ENCODE data around the gene PPP1R12B. TPM values are rescaled to one million over a fixed set of nuclear protein-coding genes. Genes with fewer than 3 reads are reported as not detected.
"Not testable (repeated sequence)": the region's sequence is repeated elsewhere in the genome, so short reads cannot be mapped to it uniquely, and the experiment has no call there.

PPP1R12B gene
- total RNA-seq, 2 donors from 2014 or later, result 71.0 to 104 TPM

- intact Hi-C loops (cut with DNase I, micrococcal nuclease); ATAC-seq; DNase-seq: not testable (repeated sequence)
Observed at GRCh38 chr1:202430111-202430510, 81.6 kb downstream of the PPP1R12B start.

GRCh38 chr1:202432338-202432737 is 83.8 kb downstream of the PPP1R12B start:
- ATAC-seq; DNase-seq; intact Hi-C loops (cut with DNase I, micrococcal nuclease): not testable (repeated sequence)

GRCh38 chr1:202433155-202434043 is 84.9 kb downstream of the PPP1R12B start:
- intact Hi-C loops (cut with DNase I, micrococcal nuclease), result no loop called here
- DNase-seq (no peak), ATAC-seq (no peak)

GRCh38 chr1:202434059-202434458 is 85.6 kb downstream of the PPP1R12B start:
- intact Hi-C loops (cut with DNase I, micrococcal nuclease), result no loop called here
- ATAC-seq (no peak), DNase-seq (no peak)

- intact Hi-C loops (cut with DNase I, micrococcal nuclease), result no loop called here
- DNase-seq (no peak), ATAC-seq (no peak)
Observed at GRCh38 chr1:202438393-202439174, 90.1 kb downstream of the PPP1R12B start.

GRCh38 chr1:202439308-202439707 is 90.8 kb downstream of the PPP1R12B start:
- intact Hi-C loops (cut with DNase I, micrococcal nuclease), result no loop called here

GRCh38 chr1:202448140-202448539 is 99.6 kb downstream of the PPP1R12B start:
- ATAC-seq; DNase-seq; intact Hi-C loops (cut with DNase I, micrococcal nuclease): not testable (repeated sequence)

More at GRCh38 chr1:202439308-202439707, 90.8 kb downstream of the PPP1R12B start:
- DNase-seq, result no peak
- ATAC-seq, result no peak

GRCh38 chr1:202451641-202452040 is 103.1 kb downstream of the PPP1R12B start:
- intact Hi-C loops (cut with DNase I, micrococcal nuclease); ATAC-seq; DNase-seq: not testable (repeated sequence)

GRCh38 chr1:202452508-202452907 is 104.0 kb downstream of the PPP1R12B start:
- DNase-seq (no peak), ATAC-seq (no peak)
- intact Hi-C loops (cut with DNase I, micrococcal nuclease), result no loop called here

- intact Hi-C loops (cut with DNase I, micrococcal nuclease); DNase-seq: not testable (repeated sequence)
- ATAC-seq, result peak; percentile 94
Observed at GRCh38 chr1:202456372-202457169, 108.1 kb downstream of the PPP1R12B start.

- DNase-seq; ATAC-seq; intact Hi-C loops (cut with DNase I, micrococcal nuclease): not testable (repeated sequence)
Observed at GRCh38 chr1:202458651-202459050, 110.2 kb downstream of the PPP1R12B start.

GRCh38 chr1:202459470-202460142 is 111.1 kb downstream of the PPP1R12B start:
- intact Hi-C loops (cut with DNase I, micrococcal nuclease); ATAC-seq; DNase-seq: not testable (repeated sequence)

GRCh38 chr1:202460143-202460495 is 111.6 kb downstream of the PPP1R12B start:
- ATAC-seq; DNase-seq; intact Hi-C loops (cut with DNase I, micrococcal nuclease): not testable (repeated sequence)

- intact Hi-C loops (cut with DNase I, micrococcal nuclease), result no loop called here
- ATAC-seq, result peak; percentile 82
- DNase-seq, result peak in 1 of 2 donors; percentile 61
Observed at GRCh38 chr1:202462342-202463076, 114.0 kb downstream of the PPP1R12B start.

- DNase-seq; intact Hi-C loops (cut with DNase I, micrococcal nuclease): not testable (repeated sequence)
- peak; percentile 57 for ATAC-seq
Observed at GRCh38 chr1:202464153-202464742, 115.7 kb downstream of the PPP1R12B start.

- intact Hi-C loops (cut with DNase I, micrococcal nuclease); DNase-seq: not testable (repeated sequence)
- ATAC-seq, result peak; percentile 34
Observed at GRCh38 chr1:202465644-202466270, 117.3 kb downstream of the PPP1R12B start.

- intact Hi-C loops (cut with DNase I, micrococcal nuclease); DNase-seq: not testable (repeated sequence)
- peak; percentile 31 for ATAC-seq
Observed at GRCh38 chr1:202466339-202466738, 117.8 kb downstream of the PPP1R12B start.
